ENCODE measurements around the gene HOXD9.

DNA sequence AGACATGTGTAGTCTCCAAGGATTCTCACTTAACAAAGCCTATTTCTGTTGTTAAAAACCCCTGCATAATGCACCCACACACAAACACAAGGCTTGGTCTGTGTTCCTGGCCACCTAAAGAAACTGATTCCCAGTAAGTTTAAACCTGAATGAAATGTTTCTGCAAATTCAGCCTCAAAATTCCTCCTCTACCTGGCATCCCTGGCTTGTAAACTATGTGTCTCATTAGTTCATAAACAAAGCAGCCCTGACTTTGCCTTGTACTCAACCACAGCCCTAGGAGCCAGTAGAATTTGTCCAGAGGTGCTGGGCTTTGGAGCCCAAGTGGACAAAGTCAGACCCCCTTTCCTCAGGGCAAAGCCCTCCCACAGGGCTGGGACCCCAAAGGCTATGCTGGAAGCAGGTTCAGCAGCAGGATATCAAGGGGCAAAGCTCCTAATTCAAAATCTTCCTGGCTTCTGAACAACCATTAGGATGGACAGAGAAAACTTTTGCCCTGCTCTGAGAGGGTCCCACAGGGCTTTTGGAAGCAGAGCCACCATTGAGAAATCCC is 32.6 kb upstream of the HOXD9 start:
- TF ChIP-seq POLR2AphosphoS5 (IDR thresholded peaks at IDR 0.05) (no peak), POLR2A (IDR thresholded peaks at IDR 0.05) (no peak), EP300 (IDR thresholded peaks at IDR 0.05) (no peak)
- TF ChIP-seq, protein P1, sequence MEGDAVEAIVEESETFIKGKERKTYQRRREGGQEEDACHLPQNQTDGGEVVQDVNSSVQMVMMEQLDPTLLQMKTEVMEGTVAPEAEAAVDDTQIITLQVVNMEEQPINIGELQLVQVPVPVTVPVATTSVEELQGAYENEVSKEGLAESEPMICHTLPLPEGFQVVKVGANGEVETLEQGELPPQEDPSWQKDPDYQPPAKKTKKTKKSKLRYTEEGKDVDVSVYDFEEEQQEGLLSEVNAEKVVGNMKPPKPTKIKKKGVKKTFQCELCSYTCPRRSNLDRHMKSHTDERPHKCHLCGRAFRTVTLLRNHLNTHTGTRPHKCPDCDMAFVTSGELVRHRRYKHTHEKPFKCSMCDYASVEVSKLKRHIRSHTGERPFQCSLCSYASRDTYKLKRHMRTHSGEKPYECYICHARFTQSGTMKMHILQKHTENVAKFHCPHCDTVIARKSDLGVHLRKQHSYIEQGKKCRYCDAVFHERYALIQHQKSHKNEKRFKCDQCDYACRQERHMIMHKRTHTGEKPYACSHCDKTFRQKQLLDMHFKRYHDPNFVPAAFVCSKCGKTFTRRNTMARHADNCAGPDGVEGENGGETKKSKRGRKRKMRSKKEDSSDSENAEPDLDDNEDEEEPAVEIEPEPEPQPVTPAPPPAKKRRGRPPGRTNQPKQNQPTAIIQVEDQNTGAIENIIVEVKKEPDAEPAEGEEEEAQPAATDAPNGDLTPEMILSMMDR (IDR thresholded peaks at IDR 0.05), result no peak
